ENCODE measurements around the gene PCDH18. TPM values are rescaled to one million over a fixed set of nuclear protein-coding genes. Genes with fewer than 3 reads are reported as not detected.
"Not testable (repeated sequence)": the region's sequence is repeated elsewhere in the genome, so short reads cannot be mapped to it uniquely, and the experiment has no call there.

Gene PCDH18
- total and polyA plus RNA-seq, 2 experiments from 2014 or later = 119 to 255 TPM

DNA sequence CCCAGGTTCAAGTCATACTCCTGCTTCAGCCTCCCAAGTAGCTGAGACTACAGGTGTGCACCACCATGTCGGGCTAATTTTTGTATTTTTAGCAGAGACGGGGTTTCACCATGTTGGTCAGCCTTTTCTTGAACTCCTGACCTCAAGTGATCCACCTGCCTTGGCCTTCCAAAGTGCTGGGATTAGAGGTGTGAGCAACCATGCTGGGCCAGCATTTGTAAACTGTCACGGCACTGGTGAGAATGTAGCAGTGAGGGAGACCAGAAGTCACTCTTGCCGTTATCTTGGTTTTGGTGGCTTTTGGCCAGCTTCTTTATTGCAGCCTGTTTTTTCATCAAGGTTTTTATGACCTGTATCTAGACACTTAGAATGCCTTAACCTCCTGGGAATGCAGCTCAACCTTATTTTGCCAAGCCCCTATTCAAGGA lies 22.4 kb downstream of the PCDH18 start:
- Histone ChIP-seq H3K4me1 (ENCODE audit: insufficient read depth) (peaks cover 31% of the 10 kb centered on the region), H3K79me2 (ENCODE audit: insufficient read depth) (no peaks in the 10 kb centered on the region), H3K4me2 (ENCODE audit: unreplicated experiment) (no peak overlapping the region), H3K9ac (no peak overlapping the region), H3F3A (ENCODE audit: insufficient read depth) (peaks cover 33% of the 10 kb centered on the region), H3K27ac (peak overlapping the region; percentile 68), H4K20me1 (ENCODE audit: insufficient read depth) (no peaks in the 10 kb centered on the region), H3K9me3 (ENCODE audit: low read depth) (no peaks in the 10 kb centered on the region), H2AFZ (peak overlapping the region; percentile 64; the same call in 1 of the 2 replicates), H3K9me2 (ENCODE audit: insufficient read depth) (no peaks in the 10 kb centered on the region; the same call in 1 of the 2 replicates), H3K36me3 (ENCODE audit: low read depth) (no peaks in the 10 kb centered on the region), H3K27me3 (replicated peaks; ENCODE audit: insufficient read depth) (no peaks in the 10 kb centered on the region), H3K4me3 (no peak overlapping the region)
- no peak for DNase-seq
- 89% methylated on average over 4 of the region's 4 CpGs for WGBS, 2 experiments (ENCODE audit: low coverage in 1 of 2, low lambda C conversion rate in 2 of 2, missing lambda C conversion rate in 2 of 2)
- TF ChIP-seq EZH2 (IDR thresholded peaks at IDR 0.05; ENCODE audit: insufficient read depth, poor library complexity, severe bottlenecking) = no peak
- no peak for TF ChIP-seq EZH2phosphoT487 (IDR thresholded peaks at IDR 0.05; ENCODE audit: insufficient read depth, low read depth)
- in situ Hi-C loops (cut with MboI) = no loop called here

DNA sequence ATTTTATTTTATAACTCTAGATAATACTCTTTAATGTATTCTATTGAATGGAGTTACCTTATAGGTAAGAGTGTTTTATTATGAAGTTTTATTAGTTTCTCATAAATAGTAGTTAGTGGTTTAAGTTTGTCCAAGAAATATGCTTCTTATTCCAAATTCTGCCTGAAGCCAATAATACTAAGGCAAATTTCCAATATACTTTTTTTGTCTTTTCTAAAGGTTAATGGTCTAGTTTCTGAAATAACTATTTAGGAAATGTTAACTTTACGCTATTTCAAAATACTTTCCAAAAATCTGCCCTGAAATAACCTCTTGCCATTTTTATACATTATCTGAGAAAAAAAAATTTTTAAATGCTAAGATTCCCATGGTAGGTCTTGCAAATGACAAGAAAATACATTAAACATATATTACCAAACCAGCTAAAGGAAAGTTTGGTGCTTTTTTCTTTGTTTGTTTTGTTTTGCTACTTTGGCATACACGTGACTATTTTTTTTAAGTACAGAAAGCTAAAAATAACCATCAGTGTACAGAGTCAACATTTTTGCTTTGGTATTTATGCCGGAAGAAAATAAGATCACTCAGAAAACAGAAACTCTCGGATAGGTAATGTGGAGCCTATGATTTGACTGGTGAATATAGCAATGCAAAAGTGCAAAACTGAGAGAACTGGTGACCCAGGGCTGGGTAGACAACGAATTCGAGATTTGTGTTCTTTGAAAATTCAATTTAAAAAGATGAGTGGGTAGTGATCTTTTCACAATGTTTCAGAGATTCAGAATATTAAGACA lies 29.8 kb downstream of the PCDH18 start:
- Histone ChIP-seq H3K4me3 (no peak overlapping the region), H3K9me2 (ENCODE audit: insufficient read depth) (no peaks in the 10 kb centered on the region; the same call in 1 of the 2 replicates), H3K79me2 (ENCODE audit: insufficient read depth) (no peaks in the 10 kb centered on the region), H3K9ac (no peak overlapping the region), H3K36me3 (ENCODE audit: low read depth) (no peaks in the 10 kb centered on the region), H3F3A (ENCODE audit: insufficient read depth) (no peaks in the 10 kb centered on the region), H3K4me1 (ENCODE audit: insufficient read depth) (no peaks in the 10 kb centered on the region), H4K20me1 (ENCODE audit: insufficient read depth) (no peaks in the 10 kb centered on the region), H3K9me3 (ENCODE audit: low read depth) (no peaks in the 10 kb centered on the region), H3K27me3 (replicated peaks; ENCODE audit: insufficient read depth) (no peaks in the 10 kb centered on the region), H3K27ac (no peak overlapping the region), H3K4me2 (ENCODE audit: unreplicated experiment) (no peak overlapping the region), H2AFZ (0 out of 2 replicates have a peak overlapping the region, but pooled peaks have one; percentile 1)
- TF ChIP-seq EZH2 (IDR thresholded peaks at IDR 0.05; ENCODE audit: insufficient read depth, poor library complexity, severe bottlenecking) (no peak), EZH2phosphoT487 (IDR thresholded peaks at IDR 0.05; ENCODE audit: insufficient read depth, low read depth) (no peak)
- in situ Hi-C loops (cut with MboI) = no loop called here
- DNase-seq = no peak
- 64% methylated on average over 6 of the region's 6 CpGs for WGBS, 2 experiments (ENCODE audit: low coverage in 1 of 2, low lambda C conversion rate in 2 of 2, missing lambda C conversion rate in 2 of 2)

DNA sequence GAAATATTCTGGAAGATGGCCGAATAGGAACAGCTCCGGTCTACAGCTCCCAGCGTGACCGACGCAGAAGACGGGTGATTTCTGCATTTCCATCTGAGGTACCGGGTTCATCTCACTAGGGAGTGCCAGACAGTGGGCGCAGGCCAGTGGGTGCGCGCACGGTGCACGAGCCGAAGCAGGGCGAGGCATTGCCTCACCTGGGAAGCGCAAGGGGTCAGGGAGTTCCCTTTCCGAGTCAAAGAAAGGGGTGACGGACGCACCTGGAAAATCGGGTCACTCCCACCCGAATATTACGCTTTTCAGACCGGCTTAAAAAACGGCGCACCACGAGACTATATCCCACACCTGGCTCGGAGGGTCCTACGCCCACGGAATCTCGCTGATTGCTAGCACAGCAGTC lies 36.0 kb downstream of the PCDH18 start:
- H3K4me1 ChIP-seq (ENCODE audit: insufficient read depth); H3K27ac ChIP-seq; H3K27me3 ChIP-seq (replicated peaks; ENCODE audit: insufficient read depth); H2AFZ ChIP-seq; H4K20me1 ChIP-seq (ENCODE audit: insufficient read depth); H3K9ac ChIP-seq; H3K4me3 ChIP-seq; in situ Hi-C loops (cut with MboI); DNase-seq; H3K79me2 ChIP-seq (ENCODE audit: insufficient read depth); H3K36me3 ChIP-seq (ENCODE audit: low read depth); H3K9me2 ChIP-seq (ENCODE audit: insufficient read depth); H3K4me2 ChIP-seq (ENCODE audit: unreplicated experiment); H3K9me3 ChIP-seq (ENCODE audit: low read depth); H3F3A ChIP-seq (ENCODE audit: insufficient read depth): not testable (repeated sequence)
- WGBS, 2 experiments (ENCODE audit: low coverage in 1 of 2, low lambda C conversion rate in 2 of 2, missing lambda C conversion rate in 2 of 2) = 94 to 98% methylated on average over 11 to 22 of the region's 29 CpGs

DNA sequence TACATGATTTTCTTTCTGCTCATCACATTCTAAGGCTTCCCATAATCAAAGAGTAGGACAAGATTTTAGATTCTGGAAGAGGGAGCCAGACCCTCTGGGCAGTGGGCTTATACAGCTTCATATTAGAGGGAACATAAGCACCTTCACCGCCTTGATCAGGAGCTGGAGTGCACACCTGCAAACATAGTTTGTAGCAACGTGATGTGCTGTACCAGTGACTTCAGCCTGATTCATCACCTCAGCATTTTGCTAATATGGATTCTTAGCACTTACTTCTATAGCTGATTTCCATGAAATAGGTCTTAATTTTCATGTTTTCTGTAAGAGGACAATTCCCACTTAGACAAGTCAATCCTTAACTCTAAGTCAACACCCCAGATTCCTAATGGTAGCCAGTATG lies 36.7 kb downstream of the PCDH18 start:
- H3K9me3 ChIP-seq (ENCODE audit: low read depth) = no peaks in the 10 kb centered on the region
- 65 to 72% methylated on average over 2 of the region's 2 CpGs for WGBS, 2 experiments (ENCODE audit: low coverage in 1 of 2, low lambda C conversion rate in 2 of 2, missing lambda C conversion rate in 2 of 2)
- TF ChIP-seq EZH2 (IDR thresholded peaks at IDR 0.05; ENCODE audit: insufficient read depth, poor library complexity, severe bottlenecking) (no peak), EZH2phosphoT487 (IDR thresholded peaks at IDR 0.05; ENCODE audit: insufficient read depth, low read depth) (no peak)
- H3K79me2 ChIP-seq (ENCODE audit: insufficient read depth) = no peaks in the 10 kb centered on the region
- in situ Hi-C loops (cut with MboI) = no loop called here
- H3K9ac ChIP-seq = no peak overlapping the region
- H3K4me3 ChIP-seq = no peak overlapping the region
- no peaks in the 10 kb centered on the region for H3K36me3 ChIP-seq (ENCODE audit: low read depth)
- no peaks in the 10 kb centered on the region for H3K9me2 ChIP-seq (ENCODE audit: insufficient read depth)
- no peak overlapping the region for H3K27ac ChIP-seq
- DNase-seq = no peak
- no peaks in the 10 kb centered on the region for H3K27me3 ChIP-seq (replicated peaks; ENCODE audit: insufficient read depth)
- no peak overlapping the region for H3K4me2 ChIP-seq (ENCODE audit: unreplicated experiment)
- H2AFZ ChIP-seq = no peak overlapping the region
- H3F3A ChIP-seq (ENCODE audit: insufficient read depth) = no peaks in the 10 kb centered on the region
- no peaks in the 10 kb centered on the region for H4K20me1 ChIP-seq (ENCODE audit: insufficient read depth)
- no peaks in the 10 kb centered on the region for H3K4me1 ChIP-seq (ENCODE audit: insufficient read depth)

DNA sequence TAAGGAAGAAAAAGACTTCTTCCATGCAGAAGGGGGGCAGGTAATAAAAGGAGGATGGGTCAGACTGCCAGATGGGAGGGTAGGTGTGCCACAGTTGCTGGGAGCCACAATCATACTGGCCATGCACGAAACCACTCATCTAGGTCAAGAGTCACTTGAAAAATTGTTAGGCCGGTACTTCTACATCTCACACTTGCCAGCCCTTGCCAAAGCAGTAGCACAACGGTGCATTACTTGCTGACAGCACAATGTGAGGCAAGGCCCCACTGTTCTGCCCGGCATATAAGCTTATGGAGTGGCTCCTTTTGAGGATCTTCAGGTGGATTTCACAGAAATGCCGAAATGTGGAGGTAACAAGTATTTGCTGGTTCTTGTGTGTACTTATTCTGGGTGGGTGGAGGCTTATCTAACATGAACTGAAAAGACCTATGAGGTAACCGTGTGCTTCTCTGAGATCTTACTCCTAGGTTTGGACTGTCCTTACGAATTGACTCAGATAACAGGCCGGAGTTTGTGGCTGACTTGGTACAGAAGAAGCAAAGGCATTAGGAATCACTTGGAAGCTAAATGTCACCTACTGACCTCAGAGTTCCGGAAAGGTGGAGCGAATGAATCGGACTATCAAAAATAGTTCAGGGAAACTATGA lies 48.9 kb downstream of the PCDH18 start:
- DNase-seq; H3K4me3 ChIP-seq; H3F3A ChIP-seq (ENCODE audit: insufficient read depth); H3K9me3 ChIP-seq (ENCODE audit: low read depth); H3K9me2 ChIP-seq (ENCODE audit: insufficient read depth); H3K27ac ChIP-seq; H3K36me3 ChIP-seq (ENCODE audit: low read depth); H3K9ac ChIP-seq; H3K27me3 ChIP-seq (replicated peaks; ENCODE audit: insufficient read depth); H3K79me2 ChIP-seq (ENCODE audit: insufficient read depth); H3K4me2 ChIP-seq (ENCODE audit: unreplicated experiment); H2AFZ ChIP-seq; in situ Hi-C loops (cut with MboI); H4K20me1 ChIP-seq (ENCODE audit: insufficient read depth); H3K4me1 ChIP-seq (ENCODE audit: insufficient read depth): not testable (repeated sequence)
- WGBS, 2 experiments (ENCODE audit: low coverage in 1 of 2, low lambda C conversion rate in 2 of 2, missing lambda C conversion rate in 2 of 2) = 84 to 88% methylated on average over 11 of the region's 11 CpGs

DNA sequence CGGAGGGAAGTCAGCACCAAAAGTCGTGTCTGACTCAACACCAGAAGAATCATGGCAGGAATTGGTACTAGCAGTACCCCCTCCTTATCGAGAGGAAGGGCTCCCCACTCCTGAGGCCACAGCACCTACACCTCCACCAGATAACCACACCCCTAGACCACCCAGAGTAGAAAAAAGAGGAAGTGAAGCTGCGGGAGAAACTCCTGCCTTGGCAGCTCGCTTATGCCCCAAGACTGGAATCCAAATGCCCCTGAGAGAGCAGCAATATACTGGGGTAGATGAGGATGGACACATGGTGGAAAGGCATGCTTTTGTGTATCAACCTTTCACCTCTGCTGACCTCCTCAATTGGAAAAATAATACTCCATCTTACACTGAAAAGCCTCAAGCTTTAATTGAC lies 52.6 kb downstream of the PCDH18 start:
- H3K4me1 ChIP-seq (ENCODE audit: insufficient read depth); H3K9me2 ChIP-seq (ENCODE audit: insufficient read depth); in situ Hi-C loops (cut with MboI); H3K27me3 ChIP-seq (replicated peaks; ENCODE audit: insufficient read depth); H3K9ac ChIP-seq; H3K79me2 ChIP-seq (ENCODE audit: insufficient read depth); H3K4me3 ChIP-seq; H3F3A ChIP-seq (ENCODE audit: insufficient read depth); H2AFZ ChIP-seq; H3K27ac ChIP-seq; H4K20me1 ChIP-seq (ENCODE audit: insufficient read depth); H3K9me3 ChIP-seq (ENCODE audit: low read depth); H3K36me3 ChIP-seq (ENCODE audit: low read depth); H3K4me2 ChIP-seq (ENCODE audit: unreplicated experiment); DNase-seq: not testable (repeated sequence)
- 81 to 86% methylated on average over 5 of the region's 5 CpGs for WGBS, 2 experiments (ENCODE audit: low coverage in 1 of 2, low lambda C conversion rate in 2 of 2, missing lambda C conversion rate in 2 of 2)

Measured in GM23248 (cell line).